HG03565 (cell line): ENCODE results near the gene PIP5K1B.

Experiments used
- ATAC-seq: cut with Tn5 transposase; IDR thresholded peaks from one replicate; pipeline ENCODE4 v1.9.1; 2021; ENCODE audit warnings: mild to moderate bottlenecking, moderate library complexity; ENCODE audit not compliant: unreplicated experiment

Gene PIP5K1B

GRCh38 chr9:68897577-68898145 lies 192.6 kb downstream of the PIP5K1B start:
- ATAC-seq = no peak

GRCh38 chr9:68898781-68899439 lies 193.9 kb downstream of the PIP5K1B start:
- no peak for ATAC-seq

GRCh38 chr9:68904454-68904853 lies 199.4 kb downstream of the PIP5K1B start:
- ATAC-seq = no peak

GRCh38 chr9:68905129-68905528 lies 200.1 kb downstream of the PIP5K1B start:
- ATAC-seq = no peak

DNA sequence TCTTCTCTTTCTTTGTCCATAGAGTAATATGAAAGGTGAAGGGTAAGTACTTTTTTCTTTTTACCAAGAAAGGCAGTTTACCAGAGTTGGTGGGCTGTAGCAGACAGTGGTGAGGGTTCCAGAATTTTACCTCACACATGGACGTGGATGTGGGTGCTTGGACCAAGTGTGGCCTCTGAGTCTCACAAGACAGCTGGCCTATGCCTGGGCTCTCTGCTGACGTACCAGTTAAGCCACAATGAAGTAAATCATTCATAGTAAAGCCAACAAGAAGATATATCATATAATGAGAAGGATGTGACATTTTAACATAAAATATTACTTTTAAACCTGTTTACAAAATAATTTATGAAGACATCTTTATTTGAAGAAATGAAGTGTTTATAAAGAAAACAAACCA lies 202.9 kb downstream of the PIP5K1B start:
- ATAC-seq = no peak

GRCh38 chr9:68912561-68912960 lies 207.5 kb downstream of the PIP5K1B start:
- ATAC-seq = no peak

GRCh38 chr9:68913054-68913453 lies 208.0 kb downstream of the PIP5K1B start:
- no peak for ATAC-seq

GRCh38 chr9:68914751-68915150 lies 209.7 kb downstream of the PIP5K1B start:
- no peak for ATAC-seq

GRCh38 chr9:68919661-68920060 lies 214.6 kb downstream of the PIP5K1B start:
- ATAC-seq = peak; percentile 44

- no peak for ATAC-seq
Measured at GRCh38 chr9:68920921-68921320, 215.9 kb downstream of the PIP5K1B start.

DNA sequence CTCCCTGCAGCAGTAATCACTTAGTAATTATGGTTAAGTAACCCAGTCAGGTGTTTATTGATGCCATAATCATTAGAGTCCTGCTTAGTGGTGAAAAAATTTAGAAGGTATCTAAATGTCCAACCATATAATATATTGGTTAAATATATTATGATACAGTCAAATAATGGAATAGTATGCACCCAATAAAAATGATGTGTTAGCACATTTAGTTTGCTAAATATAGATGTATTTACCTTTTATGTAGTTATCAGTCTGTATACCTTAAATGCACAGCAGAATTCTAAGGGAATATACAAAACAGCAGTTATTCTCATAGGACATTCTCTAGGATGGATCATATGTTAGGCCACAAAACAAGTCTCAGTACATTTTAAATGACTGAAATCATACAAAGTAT lies 218.4 kb downstream of the PIP5K1B start:
- ATAC-seq = no peak

DNA sequence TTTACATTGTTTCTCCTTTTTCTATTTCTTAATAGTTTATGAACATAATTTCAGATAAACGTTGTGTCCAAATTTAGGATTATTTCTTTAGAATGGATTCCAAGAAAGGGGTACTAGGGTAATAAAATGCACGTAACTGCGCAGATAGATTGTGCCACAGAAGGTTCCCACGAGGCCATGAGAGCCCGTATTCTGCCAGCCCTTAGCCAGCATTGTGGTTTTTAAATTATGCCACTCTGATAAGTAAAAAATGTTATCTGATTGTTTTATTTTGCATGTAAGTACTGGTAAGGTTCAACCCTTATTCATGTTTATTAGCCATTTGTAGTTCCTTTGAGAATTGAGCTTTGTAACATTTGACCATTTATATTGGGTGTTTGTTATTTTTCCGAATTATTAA lies 220.1 kb downstream of the PIP5K1B start:
- ATAC-seq = no peak

DNA sequence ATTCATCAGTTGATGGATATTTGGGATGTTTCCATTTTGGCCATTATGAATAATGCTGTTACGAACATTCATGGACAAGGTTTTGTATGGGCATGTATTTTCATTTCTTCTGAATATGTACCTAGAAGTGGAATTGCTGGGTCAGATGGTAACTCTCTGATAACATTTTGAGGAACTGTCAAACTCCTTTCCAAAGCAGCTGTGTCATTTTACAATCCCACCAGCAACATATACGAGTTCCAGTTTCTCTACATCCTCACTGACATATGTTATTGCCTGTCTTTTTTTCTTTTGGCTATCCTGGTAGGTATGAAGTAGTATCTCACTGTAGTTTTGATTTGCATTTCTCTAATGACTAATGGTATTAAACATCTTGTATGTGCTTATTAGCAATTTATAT lies 222.1 kb downstream of the PIP5K1B start:
- no peak for ATAC-seq

GRCh38 chr9:68931821-68932220 lies 226.8 kb downstream of the PIP5K1B start:
- no peak for ATAC-seq

DNA sequence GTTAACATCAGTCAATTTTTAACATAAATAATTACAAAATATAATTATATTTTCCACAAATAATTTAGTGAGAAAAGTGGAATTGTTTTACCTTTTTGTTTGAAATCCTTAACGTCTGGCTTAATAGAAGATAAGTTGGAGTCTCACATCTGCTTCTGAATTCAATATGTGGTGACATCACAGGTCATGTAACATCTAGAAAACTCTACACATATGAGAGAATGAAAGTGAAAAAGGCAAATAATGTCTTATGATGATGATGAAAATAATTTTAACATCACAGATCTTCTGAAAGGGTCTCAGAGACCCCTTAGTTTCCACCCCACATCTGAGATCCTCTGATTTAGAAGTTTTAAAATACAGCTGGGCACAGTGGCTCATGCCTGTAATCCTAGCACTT lies 227.4 kb downstream of the PIP5K1B start:
- ATAC-seq = no peak

DNA sequence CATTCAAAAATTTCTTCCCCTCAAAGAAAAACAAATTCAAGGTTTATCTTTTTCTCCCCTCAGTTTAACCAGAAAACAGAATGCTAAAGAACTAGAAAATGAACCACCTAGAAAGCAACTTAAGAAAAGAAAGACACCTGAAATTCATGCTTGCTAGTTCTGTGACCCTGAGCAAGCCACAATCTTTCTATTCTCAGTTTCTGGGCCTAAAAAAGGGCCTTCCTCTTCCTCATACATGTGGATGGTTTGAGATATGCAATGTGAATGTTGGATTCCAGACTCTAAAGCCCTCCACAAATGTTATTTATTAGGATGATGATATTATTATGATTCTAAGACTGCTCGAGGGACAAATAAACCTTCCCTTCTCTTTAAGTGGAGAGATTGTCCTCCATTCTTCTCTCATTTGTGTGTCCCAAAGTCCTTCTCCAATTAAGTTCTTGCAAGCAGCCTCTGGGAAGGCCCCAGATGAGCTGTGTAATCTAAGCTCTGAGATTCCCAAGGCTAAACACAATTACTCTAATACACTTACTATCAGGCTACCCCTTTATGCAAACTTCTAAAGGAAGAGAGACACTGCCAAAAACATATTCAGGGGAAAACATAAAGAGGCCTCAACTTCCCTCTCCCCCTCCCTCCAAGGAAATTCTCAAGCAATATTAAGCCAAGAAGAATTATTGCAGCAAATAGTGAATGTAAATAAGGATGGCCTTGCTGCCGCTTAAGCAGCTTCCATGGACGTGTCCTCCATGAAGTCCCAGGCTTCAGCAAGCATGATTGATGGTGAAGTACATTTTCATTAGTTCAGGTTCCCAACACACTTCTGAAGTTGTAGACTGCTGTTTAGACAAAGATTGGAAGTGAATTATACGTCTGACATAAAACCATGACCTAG lies 228.6 kb downstream of the PIP5K1B start:
- peak; percentile 96 for ATAC-seq

DNA sequence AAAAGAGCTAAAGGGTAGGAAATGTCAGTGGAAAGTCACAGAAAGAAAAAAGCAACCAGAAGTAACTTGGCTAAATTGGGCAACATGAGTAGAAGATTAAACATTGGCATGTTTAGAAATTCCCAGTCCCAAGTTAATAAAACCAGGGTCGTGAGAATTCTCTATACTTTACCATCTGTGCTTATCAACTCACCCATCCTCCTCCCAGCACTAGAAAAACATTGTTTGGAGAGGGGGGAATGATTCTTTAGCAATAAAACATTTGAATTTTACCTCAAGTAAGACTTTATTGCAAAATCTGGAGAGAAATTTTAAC lies 229.2 kb downstream of the PIP5K1B start:
- no peak for ATAC-seq

GRCh38 chr9:68940573-68940972 lies 235.5 kb downstream of the PIP5K1B start:
- ATAC-seq = no peak

DNA sequence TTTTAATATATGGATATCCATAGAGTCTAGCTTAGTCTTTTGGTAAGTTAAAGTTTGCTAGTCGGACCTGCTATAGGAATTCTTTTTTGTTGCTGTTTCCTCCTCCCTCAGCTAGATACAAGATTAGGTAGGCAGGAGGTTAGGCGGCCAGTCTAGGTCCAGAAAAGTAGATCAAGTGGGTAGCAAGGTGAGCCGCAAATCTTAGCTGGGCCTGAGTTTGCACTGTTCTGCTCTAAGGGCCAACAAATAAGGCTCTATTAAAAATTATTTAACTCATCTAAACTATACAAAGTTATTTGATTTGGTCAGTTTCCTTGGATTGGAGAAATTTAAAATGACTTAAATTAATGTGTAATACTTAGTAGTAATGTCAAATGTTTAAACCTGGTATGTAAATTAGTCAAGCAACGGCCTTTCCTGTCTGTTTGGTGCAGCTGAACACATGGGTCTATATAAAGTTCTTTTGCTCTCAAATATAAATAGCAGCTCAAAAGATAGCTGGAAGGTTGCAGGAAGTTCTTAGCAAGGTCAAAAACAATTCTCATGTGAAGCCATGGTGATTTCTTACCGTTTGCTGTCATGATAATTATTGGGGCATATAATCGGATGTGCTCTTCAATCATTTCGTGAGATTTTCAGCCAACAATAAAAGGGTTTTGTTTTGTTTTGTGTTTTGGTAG lies 236.9 kb downstream of the PIP5K1B start:
- ATAC-seq = no peak

- no peak for ATAC-seq
Measured at GRCh38 chr9:68942790-68943189, 237.8 kb downstream of the PIP5K1B start.

DNA sequence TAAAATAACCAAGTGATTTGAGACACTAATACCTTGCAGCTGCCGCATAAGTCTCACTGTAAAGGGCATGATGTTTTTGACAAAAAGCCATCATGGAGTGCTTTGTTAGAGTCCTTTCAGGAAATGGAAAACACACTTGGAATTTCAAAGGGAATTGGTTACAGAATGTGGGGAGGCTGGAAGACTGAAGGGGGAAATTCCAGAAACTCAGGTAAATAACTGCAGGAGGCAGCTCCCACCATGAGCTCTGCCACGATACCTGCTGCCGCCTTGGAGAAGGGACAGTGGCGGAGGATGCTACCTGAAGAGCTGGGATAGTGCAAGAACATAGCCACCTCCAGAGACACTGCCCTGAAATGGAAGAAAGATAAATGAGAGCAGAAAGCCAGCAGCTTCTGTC lies 242.0 kb downstream of the PIP5K1B start:
- no peak for ATAC-seq
